ENCODE data around the gene OR2H2. TPM values are rescaled to one million over a fixed set of nuclear protein-coding genes. Genes with fewer than 3 reads are reported as not detected.

The OR2H2 gene
- total and polyA plus RNA-seq, 2 experiments from 2014 or later, result 0.86 TPM; not detected in 1

- no peak for TF ChIP-seq ETS1 (IDR thresholded peaks at IDR 0.05)
- no peak for TF ChIP-seq EZH2phosphoT487 (IDR thresholded peaks at IDR 0.05; ENCODE audit: unreplicated experiment)
- no peak for TF ChIP-seq NANOG (IDR thresholded peaks at IDR 0.05; ENCODE audit: borderline replicate concordance)
- TF ChIP-seq JUNB (IDR thresholded peaks at IDR 0.05; ENCODE audit: unreplicated experiment), result no peak
- TF ChIP-seq REST (IDR thresholded peaks at IDR 0.05; ENCODE audit: unreplicated experiment), result no peak
- no peak for TF ChIP-seq EZH2 (IDR thresholded peaks at IDR 0.05; ENCODE audit: low read depth, unreplicated experiment)
- TF ChIP-seq ZNF114 (CRISPR knock-in tag; IDR thresholded peaks at IDR 0.05), result no peak
These were observed 43.0 kb downstream of the OR2H2 start (continued) for GRCh38 chr6:29627755-29628418.

- peaks cover 73% of the 10 kb centered on the region for H3K79me2 ChIP-seq (replicated peaks; ENCODE audit: insufficient read depth)
- peaks cover 23% of the 10 kb centered on the region for H3F3A ChIP-seq (replicated peaks; ENCODE audit: low read depth)
- ATAC-seq (peak; percentile 54), DNase-seq (ENCODE audit: low spot score) (peak; percentile 96)
- Mint-ChIP-seq H3K36me3 (ENCODE audit: low read depth) (peaks cover 27% of the 10 kb centered on the region), H3K27me3 (ENCODE audit: insufficient read depth, low read depth, poor library complexity) (peaks cover 34% of the 10 kb centered on the region), H3K9me3 (no peaks in the 10 kb centered on the region), H3K4me1 (peaks cover 68% of the 10 kb centered on the region), H3K27ac (peak overlapping the region; percentile 87), H3K4me3 (peak overlapping the region; percentile 86)
- H4K20me1 ChIP-seq (replicated peaks; ENCODE audit: insufficient read depth), result peaks cover 24% of the 10 kb centered on the region
- no peaks in the 10 kb centered on the region for H3K27me3 ChIP-seq (ENCODE audit: insufficient read depth)
- peak overlapping the region; percentile 91 for H3K4me2 ChIP-seq
- H3K4me1 ChIP-seq (ENCODE audit: insufficient read depth), result peaks cover 57% of the 10 kb centered on the region
- TF ChIP-seq JUNB (IDR thresholded peaks at IDR 0.05; ENCODE audit: unreplicated experiment) (no peak), STAT1 (IDR thresholded peaks at IDR 0.05; ENCODE audit: unreplicated experiment) (no peak), EZH2phosphoT487 (IDR thresholded peaks at IDR 0.05; ENCODE audit: unreplicated experiment) (no peak), CREB1 (CRISPR knock-in tag; IDR thresholded peaks at IDR 0.05; ENCODE audit: low read depth) (peak; percentile 45), NANOG (IDR thresholded peaks at IDR 0.05; ENCODE audit: borderline replicate concordance) (no peak), ETS1 (IDR thresholded peaks at IDR 0.05) (no peak), ZNF114 (CRISPR knock-in tag; IDR thresholded peaks at IDR 0.05) (no peak), CTCF (conservative IDR thresholded peaks at IDR 0.05; ENCODE audit: low read depth in 2 of 2) (peak; percentile 54 to 86), POLR2AphosphoS5 (IDR thresholded peaks at IDR 0.05; ENCODE audit: low read depth) (peak; percentile 38; the same call in 1 of the 2 replicates)
- peak overlapping the region; percentile 93 for H3K4me3 ChIP-seq
- H3K9me2 ChIP-seq (ENCODE audit: insufficient read depth), result no peaks in the 10 kb centered on the region
- no peaks in the 10 kb centered on the region; the same call in 1 of the 2 replicates for H3K36me3 ChIP-seq (ENCODE audit: insufficient read depth)
- no peak overlapping the region for H2AFZ ChIP-seq
- peak overlapping the region; percentile 94 for H3K27ac ChIP-seq (ENCODE audit: low read depth)
These were observed 43.7 kb downstream of the OR2H2 start for GRCh38 chr6:29628419-29629281.

Measured in GM23338 (cell line).